Neural progenitor cell (in vitro differentiated cells): ENCODE data around the gene DYSF. TPM values are rescaled to one million over a fixed set of nuclear protein-coding genes. Genes with fewer than 3 reads are reported as not detected.

Experiments
- DNase-seq: peaks from one replicate; pipeline ENCODE4 v3.0.0-alpha.2; 2016; ENCODE audit warnings: low spot score
- H2AFZ ChIP-seq: fragments of 200-600 bp; sonication (generic); replicated peaks from 2 replicates; pipeline ENCODE4 v1.6.1; 2016; ENCODE audit warnings: antibody characterized with exemption
- H3F3A ChIP-seq: fragments of 200-600 bp; sonication (generic); 2 replicates; pipeline ENCODE4 v1.6.1; 2016; ENCODE audit warnings: antibody characterized with exemption, low read depth
- H3K27ac ChIP-seq: fragments of 200-600 bp; sonication (generic); 2 replicates; pipeline ENCODE4 v1.5.1; 2016; ENCODE audit warnings: mild to moderate bottlenecking
- H3K27me3 ChIP-seq: fragments of 200-600 bp; sonication (generic); 2 replicates; pipeline ENCODE4 v1.6.1; 2016; ENCODE audit warnings: mild to moderate bottlenecking, moderate library complexity
- H3K36me3 ChIP-seq: fragments of 200-600 bp; sonication (generic); 2 replicates; pipeline ENCODE4 v1.5.1; 2016
- H3K4me1 ChIP-seq: fragments of 200-600 bp; sonication (generic); 2 replicates; pipeline ENCODE4 v1.6.1; 2016; ENCODE audit warnings: mixed run types
- H3K4me2 ChIP-seq: fragments of 200-600 bp; sonication (generic); 2 replicates; pipeline ENCODE4 v1.6.1; 2016
- H3K4me3 ChIP-seq: fragments of 200-600 bp; sonication (generic); 2 replicates; pipeline ENCODE4 v1.5.1; 2016
- H3K79me2 ChIP-seq: fragments of 200-600 bp; sonication (generic); 2 replicates; pipeline ENCODE4 v1.6.1; 2016; ENCODE audit warnings: low read depth
- H3K9ac ChIP-seq: fragments of 200-600 bp; sonication (generic); 2 replicates; pipeline ENCODE4 v1.6.1; 2016
- H3K9me3 ChIP-seq: fragments of 200-600 bp; sonication (generic); 2 replicates; pipeline ENCODE4 v1.5.1; 2016; ENCODE audit warnings: low read depth
- H4K20me1 ChIP-seq: fragments of 200-600 bp; sonication (generic); 2 replicates; pipeline ENCODE4 v1.6.1; 2016; ENCODE audit warnings: low read depth
- H3K27ac Mint-ChIP-seq: 3 replicates; pipeline ENCODE4 v1.8.0; 2021; ENCODE audit warnings: mixed read lengths
- H3K27me3 Mint-ChIP-seq: 2 replicates; pipeline ENCODE4 v1.8.0; 2022; ENCODE audit warnings: low read depth, mild to moderate bottlenecking, inconsistent platforms, moderate library complexity, mixed read lengths; ENCODE audit not compliant: insufficient read depth
- H3K36me3 Mint-ChIP-seq: 3 replicates; pipeline ENCODE4 v1.8.0; 2021; ENCODE audit warnings: mixed read lengths
- H3K4me1 Mint-ChIP-seq: 3 replicates; pipeline ENCODE4 v1.8.0; 2021; ENCODE audit warnings: mixed read lengths
- H3K4me3 Mint-ChIP-seq: 3 replicates; pipeline ENCODE4 v1.8.0; 2021; ENCODE audit warnings: mild to moderate bottlenecking, moderate library complexity, mixed read lengths
- H3K9me3 Mint-ChIP-seq: 3 replicates; pipeline ENCODE4 v1.8.0; 2020; ENCODE audit warnings: mixed read lengths
- EZH2 ChIP-seq: fragments of 200-600 bp; sonication (generic); IDR thresholded peaks from 2 replicates; pipeline ENCODE4 v1.6.1; 2017; ENCODE audit warnings: antibody characterized with exemption, mild to moderate bottlenecking, moderate library complexity
- EZH2phosphoT487 ChIP-seq: fragments of 200-600 bp; sonication (generic); IDR thresholded peaks from 2 replicates; pipeline ENCODE4 v1.6.1; 2017; ENCODE audit warnings: antibody characterized with exemption
- total RNA-seq: library from RNA; depleted of rRNA; stranded (reverse); fragments of >200 nt; gene quantifications from 2 replicates; pipeline ENCODE4 v1.2.3, GENCODE V29; 2015; ENCODE audit warnings: low replicate concordance
- TF ChIP-seq, protein P1 (sequence below): fragments of 200-600 bp; sonication (generic); IDR thresholded peaks from 2 replicates; pipeline ENCODE4 v1.5.1; 2017; ENCODE audit warnings: antibody characterized with exemption, mild to moderate bottlenecking

The DYSF gene
- total RNA-seq, 1 donor from 2014 or later: 0.39 TPM

DNA sequence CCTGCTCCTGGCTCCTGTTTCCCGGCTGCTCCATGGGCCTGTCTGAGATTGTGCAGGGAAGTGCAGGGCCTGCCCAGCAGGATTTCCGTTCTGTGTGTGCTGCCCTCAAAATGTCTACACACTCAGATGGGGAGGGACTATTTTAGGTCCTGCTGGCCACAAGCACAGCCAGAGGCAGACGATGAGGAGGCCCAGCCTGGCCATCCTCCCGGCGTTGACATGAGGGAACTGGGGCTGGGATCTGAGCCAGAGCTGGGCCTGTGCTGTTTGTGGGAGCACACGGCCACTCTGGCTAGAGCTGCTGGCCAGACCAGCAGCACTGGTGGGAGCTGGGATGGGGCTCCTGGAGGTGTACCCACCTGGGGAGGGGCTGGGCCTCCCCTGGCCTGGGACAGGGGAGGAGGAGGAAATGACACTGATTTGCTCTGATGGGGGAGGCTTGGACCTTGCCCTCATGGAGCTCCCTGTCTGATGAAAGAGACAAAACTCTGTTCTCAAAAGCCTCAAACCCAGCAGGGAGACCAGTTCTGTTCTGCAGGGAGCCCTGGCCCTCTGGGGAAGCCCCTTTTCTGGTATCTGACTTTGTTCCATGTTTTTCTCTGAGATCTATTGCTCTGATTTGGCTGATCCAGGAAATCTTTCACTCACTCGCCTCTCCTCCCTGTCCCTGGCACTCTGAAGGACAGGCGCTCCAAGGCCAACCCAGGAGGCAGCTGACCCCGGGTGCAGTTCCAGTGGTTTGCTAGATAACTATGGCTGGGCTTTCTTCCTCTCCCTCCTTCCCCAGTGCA, 161.8 kb downstream of the DYSF start:
- Histone ChIP-seq H2AFZ (no peak overlapping the region), H3K9me3 (no peaks in the 10 kb centered on the region), H3K4me2 (no peak overlapping the region), H3K79me2 (no peaks in the 10 kb centered on the region), H3K36me3 (no peaks in the 10 kb centered on the region), H3K4me1 (no peaks in the 10 kb centered on the region), H3F3A (no peaks in the 10 kb centered on the region), H3K27ac (no peak overlapping the region), H3K27me3 (no peaks in the 10 kb centered on the region), H4K20me1 (no peaks in the 10 kb centered on the region), H3K4me3 (no peak overlapping the region), H3K9ac (no peak overlapping the region)
- H3K4me3 Mint-ChIP-seq: no peak overlapping the region
- no peaks in the 10 kb centered on the region for H3K36me3 Mint-ChIP-seq
- no peaks in the 10 kb centered on the region for H3K9me3 Mint-ChIP-seq
- peaks cover 4% of the 10 kb centered on the region for H3K27me3 Mint-ChIP-seq
- H3K27ac Mint-ChIP-seq: no peak overlapping the region
- H3K4me1 Mint-ChIP-seq: peaks cover 4% of the 10 kb centered on the region
- TF ChIP-seq EZH2phosphoT487 (no peak), EZH2 (no peak)
- TF ChIP-seq, protein P1, sequence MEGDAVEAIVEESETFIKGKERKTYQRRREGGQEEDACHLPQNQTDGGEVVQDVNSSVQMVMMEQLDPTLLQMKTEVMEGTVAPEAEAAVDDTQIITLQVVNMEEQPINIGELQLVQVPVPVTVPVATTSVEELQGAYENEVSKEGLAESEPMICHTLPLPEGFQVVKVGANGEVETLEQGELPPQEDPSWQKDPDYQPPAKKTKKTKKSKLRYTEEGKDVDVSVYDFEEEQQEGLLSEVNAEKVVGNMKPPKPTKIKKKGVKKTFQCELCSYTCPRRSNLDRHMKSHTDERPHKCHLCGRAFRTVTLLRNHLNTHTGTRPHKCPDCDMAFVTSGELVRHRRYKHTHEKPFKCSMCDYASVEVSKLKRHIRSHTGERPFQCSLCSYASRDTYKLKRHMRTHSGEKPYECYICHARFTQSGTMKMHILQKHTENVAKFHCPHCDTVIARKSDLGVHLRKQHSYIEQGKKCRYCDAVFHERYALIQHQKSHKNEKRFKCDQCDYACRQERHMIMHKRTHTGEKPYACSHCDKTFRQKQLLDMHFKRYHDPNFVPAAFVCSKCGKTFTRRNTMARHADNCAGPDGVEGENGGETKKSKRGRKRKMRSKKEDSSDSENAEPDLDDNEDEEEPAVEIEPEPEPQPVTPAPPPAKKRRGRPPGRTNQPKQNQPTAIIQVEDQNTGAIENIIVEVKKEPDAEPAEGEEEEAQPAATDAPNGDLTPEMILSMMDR: no peak
- DNase-seq: no peak

DNA sequence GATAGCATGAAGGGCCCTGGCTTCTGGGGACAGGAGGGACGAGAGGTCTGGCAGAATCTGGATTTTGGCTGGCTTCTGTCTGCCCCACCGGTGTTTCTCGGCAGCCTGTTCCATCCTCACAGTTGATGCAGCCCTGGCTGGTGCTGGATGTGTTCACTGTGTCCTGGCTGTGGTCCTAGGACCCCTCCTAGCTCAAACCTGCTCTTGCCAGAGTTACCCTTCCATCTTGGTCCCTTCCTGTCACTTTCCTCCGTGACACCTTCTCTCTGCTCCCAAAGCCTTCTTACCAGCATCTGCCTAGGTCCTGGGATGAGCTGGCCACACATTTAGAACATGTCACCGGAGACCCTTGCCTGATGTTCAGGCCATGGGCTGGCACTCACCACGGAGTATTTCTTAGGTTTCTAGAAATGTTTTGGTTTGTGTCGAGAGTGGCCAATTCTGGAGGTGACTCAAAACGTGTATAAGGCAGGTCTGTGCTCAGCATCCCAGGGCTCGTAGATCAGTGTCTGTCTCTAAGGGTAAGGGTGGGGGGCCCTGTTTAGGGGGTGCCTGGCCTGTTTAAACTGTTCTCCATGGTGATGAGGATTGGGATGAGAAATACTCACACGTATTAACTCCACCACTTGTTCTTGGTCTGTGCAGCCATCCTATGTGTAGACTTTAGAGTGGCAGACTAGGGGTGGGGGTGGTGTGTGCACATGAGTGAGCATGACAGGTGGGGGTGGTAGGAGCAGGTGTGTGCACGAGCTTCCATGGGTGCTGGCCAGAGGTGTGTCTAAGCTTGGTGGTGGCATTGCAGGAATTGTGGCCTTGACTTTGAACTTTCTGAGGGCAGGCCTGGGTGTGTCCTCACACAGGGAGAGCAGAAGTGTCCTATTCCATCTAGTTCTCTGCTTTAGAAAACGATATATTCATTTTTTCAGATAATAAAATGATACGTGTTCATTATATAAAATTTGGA, 162.7 kb downstream of the DYSF start:
- H4K20me1 ChIP-seq: no peaks in the 10 kb centered on the region
- TF ChIP-seq, protein P1: no peak
- no peak for TF ChIP-seq EZH2phosphoT487
- no peak for TF ChIP-seq EZH2
- DNase-seq: no peak
- H3K27me3 ChIP-seq: no peaks in the 10 kb centered on the region
- H3K4me1 Mint-ChIP-seq: peaks cover 4% of the 10 kb centered on the region
- H3K9me3 ChIP-seq: no peaks in the 10 kb centered on the region
- no peaks in the 10 kb centered on the region for H3K36me3 ChIP-seq
- H3K9ac ChIP-seq: no peak overlapping the region
- H3K4me3 ChIP-seq: no peak overlapping the region
- no peaks in the 10 kb centered on the region for H3F3A ChIP-seq
- H3K27me3 Mint-ChIP-seq: peaks cover 7% of the 10 kb centered on the region
- H3K27ac ChIP-seq: no peak overlapping the region
- no peaks in the 10 kb centered on the region for H3K4me1 ChIP-seq
- no peak overlapping the region for H3K4me3 Mint-ChIP-seq
- H2AFZ ChIP-seq: no peak overlapping the region
- H3K27ac Mint-ChIP-seq: no peak overlapping the region
- no peaks in the 10 kb centered on the region for H3K9me3 Mint-ChIP-seq
- H3K4me2 ChIP-seq: no peak overlapping the region
- no peaks in the 10 kb centered on the region for H3K36me3 Mint-ChIP-seq
- no peaks in the 10 kb centered on the region for H3K79me2 ChIP-seq

GRCh38 chr2:71617266-71617665, 163.9 kb downstream of the DYSF start:
- Histone ChIP-seq H3K9me3 (no peaks in the 10 kb centered on the region), H3K4me2 (no peak overlapping the region), H3K36me3 (no peaks in the 10 kb centered on the region), H3K9ac (no peak overlapping the region), H4K20me1 (no peaks in the 10 kb centered on the region), H3K27me3 (no peaks in the 10 kb centered on the region), H3K27ac (no peak overlapping the region), H2AFZ (no peak overlapping the region), H3K4me3 (no peak overlapping the region), H3K79me2 (no peaks in the 10 kb centered on the region), H3F3A (no peaks in the 10 kb centered on the region), H3K4me1 (no peaks in the 10 kb centered on the region)
- TF ChIP-seq, protein P1: no peak
- TF ChIP-seq EZH2 (no peak), EZH2phosphoT487 (no peak)
- Mint-ChIP-seq H3K27me3 (peaks cover 8% of the 10 kb centered on the region), H3K9me3 (no peaks in the 10 kb centered on the region), H3K4me3 (no peak overlapping the region), H3K4me1 (peaks cover 4% of the 10 kb centered on the region), H3K27ac (no peak overlapping the region), H3K36me3 (no peaks in the 10 kb centered on the region)
- DNase-seq: no peak
